ENCODE results near the gene FOLR2. TPM values are rescaled to one million over a fixed set of nuclear protein-coding genes. Genes with fewer than 3 reads are reported as not detected.

The FOLR2 gene
- total RNA-seq, 1 experiment from 2014 or later: not detected

DNA sequence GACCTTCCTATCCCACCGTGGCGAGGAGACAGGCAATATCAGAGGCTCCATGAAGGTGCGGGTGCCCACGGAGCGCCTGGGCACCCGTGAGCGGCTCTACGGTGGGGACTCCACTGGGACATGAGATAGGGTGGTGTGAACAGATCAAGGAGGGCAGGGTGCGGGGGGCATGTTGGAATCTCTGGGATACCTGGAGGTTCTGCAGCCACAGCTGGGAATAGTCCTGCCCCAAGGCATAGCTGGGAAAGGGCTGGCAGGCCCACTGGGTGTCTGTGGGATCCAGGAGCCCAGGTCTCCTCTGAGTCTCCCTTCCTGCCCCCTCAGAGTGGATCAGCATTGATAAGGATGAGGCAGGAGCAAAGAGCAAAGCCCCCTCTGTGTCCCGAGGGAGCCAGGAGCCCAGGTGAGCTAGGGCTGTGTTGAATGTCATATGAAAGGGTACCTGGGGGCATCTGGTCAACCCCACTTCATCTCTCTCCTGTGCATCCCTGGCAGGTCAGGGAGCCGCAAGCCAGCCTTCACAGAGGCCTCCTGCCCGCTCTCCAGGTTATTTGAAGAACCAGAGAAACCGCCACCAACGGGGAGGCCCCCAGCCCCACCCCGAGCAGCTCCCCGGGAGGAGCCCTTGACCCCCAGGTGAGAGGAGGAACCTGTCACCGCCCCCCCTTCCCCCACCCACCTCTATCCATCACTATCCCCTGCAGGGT, 18.9 kb downstream of the FOLR2 start:
- H3K9me3 ChIP-seq (ENCODE audit: control insufficient read depth in 1 of 2, insufficient read depth in 1 of 2, low read depth in 1 of 2, low read length in 2 of 2): no peaks in the 10 kb centered on the region
- ATAC-seq (no peak), DNase-seq (ENCODE audit: low read depth, low spot score) (no peak)
- H3K4me1 ChIP-seq (ENCODE audit: control insufficient read depth in 1 of 2, insufficient read depth in 2 of 2, low read length in 2 of 2): peaks cover 0 to 4% of the 10 kb centered on the region in 2 experiments; a peak in 1 of 4 replicates
- peaks cover 10 to 13% of the 10 kb centered on the region in 2 experiments; a peak in 3 of 4 replicates for H3K36me3 ChIP-seq (ENCODE audit: control insufficient read depth in 1 of 2, insufficient read depth in 2 of 2, low read length in 2 of 2)
- TF ChIP-seq ELF1 (IDR thresholded peaks at IDR 0.05; ENCODE audit: borderline replicate concordance, low read depth) (no peak), SP1 (IDR thresholded peaks at IDR 0.05; ENCODE audit: low read depth) (no peak), TCF7L2 (IDR thresholded peaks at IDR 0.05; ENCODE audit: borderline replicate concordance, extremely low read depth, insufficient read depth, insufficient read length) (no peak), CBX3 (IDR thresholded peaks at IDR 0.05; ENCODE audit: low read depth) (no peak), POLR2A (IDR thresholded peaks at IDR 0.05; ENCODE audit: borderline replicate concordance, extremely low read depth, insufficient read depth, insufficient read length) (no peak), EGR1 (IDR thresholded peaks at IDR 0.05; ENCODE audit: low read depth) (no peak), ZFX (IDR thresholded peaks at IDR 0.05) (no peak)
- TF ChIP-seq, protein P1, sequence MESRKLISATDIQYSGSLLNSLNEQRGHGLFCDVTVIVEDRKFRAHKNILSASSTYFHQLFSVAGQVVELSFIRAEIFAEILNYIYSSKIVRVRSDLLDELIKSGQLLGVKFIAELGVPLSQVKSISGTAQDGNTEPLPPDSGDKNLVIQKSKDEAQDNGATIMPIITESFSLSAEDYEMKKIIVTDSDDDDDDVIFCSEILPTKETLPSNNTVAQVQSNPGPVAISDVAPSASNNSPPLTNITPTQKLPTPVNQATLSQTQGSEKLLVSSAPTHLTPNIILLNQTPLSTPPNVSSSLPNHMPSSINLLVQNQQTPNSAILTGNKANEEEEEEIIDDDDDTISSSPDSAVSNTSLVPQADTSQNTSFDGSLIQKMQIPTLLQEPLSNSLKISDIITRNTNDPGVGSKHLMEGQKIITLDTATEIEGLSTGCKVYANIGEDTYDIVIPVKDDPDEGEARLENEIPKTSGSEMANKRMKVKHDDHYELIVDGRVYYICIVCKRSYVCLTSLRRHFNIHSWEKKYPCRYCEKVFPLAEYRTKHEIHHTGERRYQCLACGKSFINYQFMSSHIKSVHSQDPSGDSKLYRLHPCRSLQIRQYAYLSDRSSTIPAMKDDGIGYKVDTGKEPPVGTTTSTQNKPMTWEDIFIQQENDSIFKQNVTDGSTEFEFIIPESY (IDR thresholded peaks at IDR 0.05; ENCODE audit: extremely low read depth, insufficient replicate concordance, low read length): no peak
- TF ChIP-seq, protein P2, sequence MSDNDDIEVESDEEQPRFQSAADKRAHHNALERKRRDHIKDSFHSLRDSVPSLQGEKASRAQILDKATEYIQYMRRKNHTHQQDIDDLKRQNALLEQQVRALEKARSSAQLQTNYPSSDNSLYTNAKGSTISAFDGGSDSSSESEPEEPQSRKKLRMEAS (IDR thresholded peaks at IDR 0.05): no peak
- POLR2A ChIA-PET: interaction anchor here (0.5 kb wide), 1 partner anchor 50 kb away, joined by 3 read pairs; no protein-coding TSS in a partner anchor
- intact Hi-C loops (cut with micrococcal nuclease): no loop called here
- RAD21 ChIA-PET (ENCODE audit: low non-redundant PET in 1 of 2, low total read pairs in 2 of 2, uncharacterized antibody in 2 of 2, unreplicated experiment in 2 of 2): no interaction called here
- CTCF ChIA-PET: no interaction called here
- no peaks in the 10 kb centered on the region for H4K20me1 ChIP-seq (ENCODE audit: insufficient read depth)
- no peak overlapping the region for H3K4me3 ChIP-seq (replicated peaks in 1 of 2; ENCODE audit: low read depth in 1 of 2, low read length in 2 of 2)
- no TSS peak for BruUV-seq (replicated peaks)
- H3K9ac ChIP-seq (ENCODE audit: low read length): no peak overlapping the region
- no peaks in the 10 kb centered on the region for H3K9me2 ChIP-seq (ENCODE audit: insufficient read depth)
- no peaks in the 10 kb centered on the region for H3K79me2 ChIP-seq (ENCODE audit: insufficient read depth, low read length)
- H2AFZ ChIP-seq (ENCODE audit: low read depth, low read length, poor library complexity, severe bottlenecking): no peak overlapping the region
- H3K27ac ChIP-seq (ENCODE audit: low read depth, low read length): no peak overlapping the region
- H3K27me3 ChIP-seq (ENCODE audit: insufficient read depth, low read length): no peaks in the 10 kb centered on the region
- H3K4me2 ChIP-seq (ENCODE audit: low read length): no peak overlapping the region
